Measurements from ENCODE around the gene HIVEP3.
"Not testable (repeated sequence)": the region's sequence is repeated elsewhere in the genome, so short reads cannot be mapped to it uniquely, and the experiment has no call there.

HIVEP3 gene

GRCh38 chr1:41918450-41919043 is at the start of gene HIVEP3:
Gene HIVEP3 (minus strand): TSS chr1:41918922.
- H3K9ac ChIP-seq (ENCODE audit: low read length), result no peak within 1 kb of the TSS
- H3K36me3 ChIP-seq (ENCODE audit: control insufficient read depth, insufficient read depth, low read length), result no peaks in the 10 kb centered on the region
- H3K4me3 ChIP-seq (ENCODE audit: low read length), result peak within 1 kb of the TSS; percentile 64
- peak within 1 kb of the TSS; percentile 7 for H3K27ac ChIP-seq (ENCODE audit: low read depth, low read length)
- peaks cover 11% of the 10 kb centered on the region for H3K4me1 ChIP-seq (ENCODE audit: control insufficient read depth, insufficient read depth, low read length)
- no peaks in the 10 kb centered on the region for H3K27me3 ChIP-seq (ENCODE audit: control insufficient read depth, insufficient read depth, low read length)

GRCh38 chr1:41964400-41964799 is 45.7 kb upstream of the HIVEP3 start:
- H3K27me3 ChIP-seq (ENCODE audit: control insufficient read depth, insufficient read depth, low read length), result no peaks in the 10 kb centered on the region
- H3K4me3 ChIP-seq (ENCODE audit: low read length), result no peak overlapping the region
- no peak overlapping the region for H3K27ac ChIP-seq (ENCODE audit: low read depth, low read length)
- no peak overlapping the region for H3K9ac ChIP-seq (ENCODE audit: low read length)
- no peaks in the 10 kb centered on the region for H3K36me3 ChIP-seq (ENCODE audit: control insufficient read depth, insufficient read depth, low read length)
- H3K4me1 ChIP-seq (ENCODE audit: control insufficient read depth, insufficient read depth, low read length), result no peaks in the 10 kb centered on the region

GRCh38 chr1:41963636-41964035 is 44.9 kb upstream of the HIVEP3 start:
- Histone ChIP-seq H3K36me3 (ENCODE audit: control insufficient read depth, insufficient read depth, low read length) (no peaks in the 10 kb centered on the region), H3K4me3 (ENCODE audit: low read length) (no peak overlapping the region)

GRCh38 chr1:41958015-41958673 is 39.4 kb upstream of the HIVEP3 start:
- Histone ChIP-seq H3K4me1 (ENCODE audit: control insufficient read depth, insufficient read depth, low read length) (no peaks in the 10 kb centered on the region), H3K36me3 (ENCODE audit: control insufficient read depth, insufficient read depth, low read length) (no peaks in the 10 kb centered on the region), H3K9ac (ENCODE audit: low read length) (no peak overlapping the region), H3K27ac (ENCODE audit: low read depth, low read length) (no peak overlapping the region), H3K4me3 (ENCODE audit: low read length) (no peak overlapping the region), H3K27me3 (ENCODE audit: control insufficient read depth, insufficient read depth, low read length) (no peaks in the 10 kb centered on the region)

More at GRCh38 chr1:41963636-41964035, 44.9 kb upstream of the HIVEP3 start:
- H3K27ac ChIP-seq (ENCODE audit: low read depth, low read length), result no peak overlapping the region
- H3K4me1 ChIP-seq (ENCODE audit: control insufficient read depth, insufficient read depth, low read length), result no peaks in the 10 kb centered on the region
- no peak overlapping the region for H3K9ac ChIP-seq (ENCODE audit: low read length)
- no peaks in the 10 kb centered on the region for H3K27me3 ChIP-seq (ENCODE audit: control insufficient read depth, insufficient read depth, low read length)

GRCh38 chr1:41957568-41957967 is 38.8 kb upstream of the HIVEP3 start:
- no peak overlapping the region for H3K9ac ChIP-seq (ENCODE audit: low read length)
- no peak overlapping the region for H3K27ac ChIP-seq (ENCODE audit: low read depth, low read length)
- H3K4me1 ChIP-seq (ENCODE audit: control insufficient read depth, insufficient read depth, low read length), result no peaks in the 10 kb centered on the region
- no peaks in the 10 kb centered on the region for H3K36me3 ChIP-seq (ENCODE audit: control insufficient read depth, insufficient read depth, low read length)
- H3K27me3 ChIP-seq (ENCODE audit: control insufficient read depth, insufficient read depth, low read length), result no peaks in the 10 kb centered on the region
- no peak overlapping the region for H3K4me3 ChIP-seq (ENCODE audit: low read length)

- no peak overlapping the region for H3K9ac ChIP-seq (ENCODE audit: low read length)
- no peaks in the 10 kb centered on the region for H3K4me1 ChIP-seq (ENCODE audit: control insufficient read depth, insufficient read depth, low read length)
- no peak overlapping the region for H3K27ac ChIP-seq (ENCODE audit: low read depth, low read length)
- H3K27me3 ChIP-seq (ENCODE audit: control insufficient read depth, insufficient read depth, low read length), result no peaks in the 10 kb centered on the region
- no peak overlapping the region for H3K4me3 ChIP-seq (ENCODE audit: low read length)
- H3K36me3 ChIP-seq (ENCODE audit: control insufficient read depth, insufficient read depth, low read length), result no peaks in the 10 kb centered on the region
Measured at GRCh38 chr1:41955461-41956159, 36.9 kb upstream of the HIVEP3 start.

- Histone ChIP-seq H3K9ac (ENCODE audit: low read length) (no peak overlapping the region), H3K4me1 (ENCODE audit: control insufficient read depth, insufficient read depth, low read length) (no peaks in the 10 kb centered on the region), H3K27ac (ENCODE audit: low read depth, low read length) (no peak overlapping the region), H3K27me3 (ENCODE audit: control insufficient read depth, insufficient read depth, low read length) (no peaks in the 10 kb centered on the region), H3K36me3 (ENCODE audit: control insufficient read depth, insufficient read depth, low read length) (no peaks in the 10 kb centered on the region), H3K4me3 (ENCODE audit: low read length) (no peak overlapping the region)
Measured at GRCh38 chr1:41954533-41954944, 35.8 kb upstream of the HIVEP3 start.

- H3K4me1 ChIP-seq (ENCODE audit: control insufficient read depth, insufficient read depth, low read length), result no peaks in the 10 kb centered on the region
- no peaks in the 10 kb centered on the region for H3K36me3 ChIP-seq (ENCODE audit: control insufficient read depth, insufficient read depth, low read length)
- no peak overlapping the region for H3K4me3 ChIP-seq (ENCODE audit: low read length)
- no peak overlapping the region for H3K27ac ChIP-seq (ENCODE audit: low read depth, low read length)
- H3K9ac ChIP-seq (ENCODE audit: low read length), result no peak overlapping the region
- no peaks in the 10 kb centered on the region for H3K27me3 ChIP-seq (ENCODE audit: control insufficient read depth, insufficient read depth, low read length)
Measured at GRCh38 chr1:41953291-41953690, 34.6 kb upstream of the HIVEP3 start.

- H3K27me3 ChIP-seq (ENCODE audit: control insufficient read depth, insufficient read depth, low read length), result no peaks in the 10 kb centered on the region
- H3K4me3 ChIP-seq (ENCODE audit: low read length), result no peak overlapping the region
- no peaks in the 10 kb centered on the region for H3K36me3 ChIP-seq (ENCODE audit: control insufficient read depth, insufficient read depth, low read length)
- no peaks in the 10 kb centered on the region for H3K4me1 ChIP-seq (ENCODE audit: control insufficient read depth, insufficient read depth, low read length)
- no peak overlapping the region for H3K9ac ChIP-seq (ENCODE audit: low read length)
- no peak overlapping the region for H3K27ac ChIP-seq (ENCODE audit: low read depth, low read length)
Measured at GRCh38 chr1:41952208-41952607, 33.5 kb upstream of the HIVEP3 start.

- not testable (repeated sequence) for H3K4me1 ChIP-seq (ENCODE audit: control insufficient read depth, insufficient read depth, low read length); H3K9ac ChIP-seq (ENCODE audit: low read length); H3K4me3 ChIP-seq (ENCODE audit: low read length); H3K36me3 ChIP-seq (ENCODE audit: control insufficient read depth, insufficient read depth, low read length); H3K27me3 ChIP-seq (ENCODE audit: control insufficient read depth, insufficient read depth, low read length); H3K27ac ChIP-seq (ENCODE audit: low read depth, low read length)
Measured at GRCh38 chr1:41951492-41951891, 32.8 kb upstream of the HIVEP3 start.

GRCh38 chr1:41950820-41951219 is 32.1 kb upstream of the HIVEP3 start:
- no peak overlapping the region for H3K27ac ChIP-seq (ENCODE audit: low read depth, low read length)
- H3K27me3 ChIP-seq (ENCODE audit: control insufficient read depth, insufficient read depth, low read length), result no peaks in the 10 kb centered on the region
- no peaks in the 10 kb centered on the region for H3K36me3 ChIP-seq (ENCODE audit: control insufficient read depth, insufficient read depth, low read length)
- no peaks in the 10 kb centered on the region for H3K4me1 ChIP-seq (ENCODE audit: control insufficient read depth, insufficient read depth, low read length)
- no peak overlapping the region for H3K4me3 ChIP-seq (ENCODE audit: low read length)
- H3K9ac ChIP-seq (ENCODE audit: low read length), result no peak overlapping the region

GRCh38 chr1:41945946-41946345 is 27.2 kb upstream of the HIVEP3 start:
- H3K36me3 ChIP-seq (ENCODE audit: control insufficient read depth, insufficient read depth, low read length); H3K27ac ChIP-seq (ENCODE audit: low read depth, low read length); H3K9ac ChIP-seq (ENCODE audit: low read length); H3K4me3 ChIP-seq (ENCODE audit: low read length); H3K27me3 ChIP-seq (ENCODE audit: control insufficient read depth, insufficient read depth, low read length); H3K4me1 ChIP-seq (ENCODE audit: control insufficient read depth, insufficient read depth, low read length): not testable (repeated sequence)

- Histone ChIP-seq H3K4me3 (ENCODE audit: low read length) (no peak overlapping the region), H3K9ac (ENCODE audit: low read length) (no peak overlapping the region), H3K4me1 (ENCODE audit: control insufficient read depth, insufficient read depth, low read length) (no peaks in the 10 kb centered on the region), H3K27ac (ENCODE audit: low read depth, low read length) (no peak overlapping the region), H3K36me3 (ENCODE audit: control insufficient read depth, insufficient read depth, low read length) (no peaks in the 10 kb centered on the region), H3K27me3 (ENCODE audit: control insufficient read depth, insufficient read depth, low read length) (no peaks in the 10 kb centered on the region)
Measured at GRCh38 chr1:41943717-41944116, 25.0 kb upstream of the HIVEP3 start.

Data from rectal smooth muscle tissue (tissue), 1 donor.